ENCODE data around the gene SHQ1.

The SHQ1 gene

GRCh38 chr3:72763751-72764440, 84.3 kb downstream of the SHQ1 start:
- Histone ChIP-seq H3K36me3 (ENCODE audit: insufficient read depth, low read length) (peaks cover 5% of the 10 kb centered on the region), H3K4me3 (ENCODE audit: low read length) (no peak overlapping the region), H3K4me2 (ENCODE audit: low read length) (no peak overlapping the region), H3K27me3 (ENCODE audit: control insufficient read depth, insufficient read depth, low read length) (no peaks in the 10 kb centered on the region), H3K9ac (ENCODE audit: low read depth, low read length) (no peak overlapping the region), H3K4me1 (ENCODE audit: control insufficient read depth, insufficient read depth, low read length) (no peaks in the 10 kb centered on the region), H3K9me3 (replicated peaks; ENCODE audit: low read length) (no peaks in the 10 kb centered on the region)

- peaks cover under 1% of the 10 kb centered on the region for H3K36me3 ChIP-seq (ENCODE audit: insufficient read depth, low read length)
- no peaks in the 10 kb centered on the region for H3K9me3 ChIP-seq (replicated peaks; ENCODE audit: low read length)
- no peaks in the 10 kb centered on the region for H3K4me1 ChIP-seq (ENCODE audit: control insufficient read depth, insufficient read depth, low read length)
- no peak overlapping the region for H3K4me2 ChIP-seq (ENCODE audit: low read length)
- no peak overlapping the region for H3K4me3 ChIP-seq (ENCODE audit: low read length)
- H3K9ac ChIP-seq (ENCODE audit: low read depth, low read length) = no peak overlapping the region
- no peaks in the 10 kb centered on the region for H3K27me3 ChIP-seq (ENCODE audit: control insufficient read depth, insufficient read depth, low read length)
Observed at GRCh38 chr3:72761410-72761809, 86.8 kb downstream of the SHQ1 start.

GRCh38 chr3:72760225-72760624, 88.0 kb downstream of the SHQ1 start:
- Histone ChIP-seq H3K9ac (ENCODE audit: low read depth, low read length) (no peak overlapping the region), H3K4me2 (ENCODE audit: low read length) (no peak overlapping the region), H3K4me3 (ENCODE audit: low read length) (no peak overlapping the region)

GRCh38 chr3:72756900-72757299, 91.3 kb downstream of the SHQ1 start:
- no peak overlapping the region for H3K4me3 ChIP-seq (ENCODE audit: low read length)
- no peaks in the 10 kb centered on the region for H3K9me3 ChIP-seq (replicated peaks; ENCODE audit: low read length)
- H3K4me1 ChIP-seq (ENCODE audit: control insufficient read depth, insufficient read depth, low read length) = no peaks in the 10 kb centered on the region
- no peak overlapping the region for H3K9ac ChIP-seq (ENCODE audit: low read depth, low read length)
- no peaks in the 10 kb centered on the region for H3K36me3 ChIP-seq (ENCODE audit: insufficient read depth, low read length)
- H3K27me3 ChIP-seq (ENCODE audit: control insufficient read depth, insufficient read depth, low read length) = no peaks in the 10 kb centered on the region
- H3K4me2 ChIP-seq (ENCODE audit: low read length) = no peak overlapping the region

More at GRCh38 chr3:72760225-72760624, 88.0 kb downstream of the SHQ1 start:
- Histone ChIP-seq H3K27me3 (ENCODE audit: control insufficient read depth, insufficient read depth, low read length) (no peaks in the 10 kb centered on the region), H3K4me1 (ENCODE audit: control insufficient read depth, insufficient read depth, low read length) (no peaks in the 10 kb centered on the region), H3K9me3 (replicated peaks; ENCODE audit: low read length) (no peaks in the 10 kb centered on the region), H3K36me3 (ENCODE audit: insufficient read depth, low read length) (no peaks in the 10 kb centered on the region)

GRCh38 chr3:72754582-72754981, 93.7 kb downstream of the SHQ1 start:
- no peak overlapping the region for H3K4me3 ChIP-seq (ENCODE audit: low read length)
- no peaks in the 10 kb centered on the region for H3K9me3 ChIP-seq (replicated peaks; ENCODE audit: low read length)
- H3K4me2 ChIP-seq (ENCODE audit: low read length) = no peak overlapping the region
- H3K36me3 ChIP-seq (ENCODE audit: insufficient read depth, low read length) = no peaks in the 10 kb centered on the region
- no peak overlapping the region for H3K9ac ChIP-seq (ENCODE audit: low read depth, low read length)
- no peaks in the 10 kb centered on the region for H3K27me3 ChIP-seq (ENCODE audit: control insufficient read depth, insufficient read depth, low read length)
- H3K4me1 ChIP-seq (ENCODE audit: control insufficient read depth, insufficient read depth, low read length) = no peaks in the 10 kb centered on the region

GRCh38 chr3:72753495-72753894, 94.8 kb downstream of the SHQ1 start:
- H3K4me1 ChIP-seq (ENCODE audit: control insufficient read depth, insufficient read depth, low read length) = no peaks in the 10 kb centered on the region

GRCh38 chr3:72750405-72750965, 97.8 kb downstream of the SHQ1 start:
- Histone ChIP-seq H3K4me2 (ENCODE audit: low read length) (no peak overlapping the region), H3K9me3 (replicated peaks; ENCODE audit: low read length) (no peaks in the 10 kb centered on the region), H3K27me3 (ENCODE audit: control insufficient read depth, insufficient read depth, low read length) (no peaks in the 10 kb centered on the region), H3K36me3 (ENCODE audit: insufficient read depth, low read length) (no peaks in the 10 kb centered on the region), H3K4me1 (ENCODE audit: control insufficient read depth, insufficient read depth, low read length) (no peaks in the 10 kb centered on the region), H3K4me3 (ENCODE audit: low read length) (no peak overlapping the region), H3K9ac (ENCODE audit: low read depth, low read length) (no peak overlapping the region)

More at GRCh38 chr3:72753495-72753894, 94.8 kb downstream of the SHQ1 start:
- no peaks in the 10 kb centered on the region for H3K36me3 ChIP-seq (ENCODE audit: insufficient read depth, low read length)
- no peak overlapping the region for H3K4me2 ChIP-seq (ENCODE audit: low read length)
- no peaks in the 10 kb centered on the region for H3K9me3 ChIP-seq (replicated peaks; ENCODE audit: low read length)
- H3K9ac ChIP-seq (ENCODE audit: low read depth, low read length) = no peak overlapping the region
- H3K27me3 ChIP-seq (ENCODE audit: control insufficient read depth, insufficient read depth, low read length) = no peaks in the 10 kb centered on the region
- no peak overlapping the region for H3K4me3 ChIP-seq (ENCODE audit: low read length)

GRCh38 chr3:72748659-72749058, 99.6 kb downstream of the SHQ1 start:
- Histone ChIP-seq H3K36me3 (ENCODE audit: insufficient read depth, low read length) (no peaks in the 10 kb centered on the region), H3K4me3 (ENCODE audit: low read length) (no peak overlapping the region), H3K4me1 (ENCODE audit: control insufficient read depth, insufficient read depth, low read length) (no peaks in the 10 kb centered on the region), H3K9me3 (replicated peaks; ENCODE audit: low read length) (no peaks in the 10 kb centered on the region), H3K27me3 (ENCODE audit: control insufficient read depth, insufficient read depth, low read length) (no peaks in the 10 kb centered on the region), H3K9ac (ENCODE audit: low read depth, low read length) (no peak overlapping the region), H3K4me2 (ENCODE audit: low read length) (no peak overlapping the region)

GRCh38 chr3:72746430-72747411, 101.5 kb downstream of the SHQ1 start:
- Histone ChIP-seq H3K4me3 (ENCODE audit: low read length) (no peak overlapping the region), H3K27me3 (ENCODE audit: control insufficient read depth, insufficient read depth, low read length) (no peaks in the 10 kb centered on the region), H3K4me1 (ENCODE audit: control insufficient read depth, insufficient read depth, low read length) (no peaks in the 10 kb centered on the region), H3K36me3 (ENCODE audit: insufficient read depth, low read length) (no peaks in the 10 kb centered on the region), H3K9me3 (replicated peaks; ENCODE audit: low read length) (no peaks in the 10 kb centered on the region), H3K9ac (ENCODE audit: low read depth, low read length) (no peak overlapping the region), H3K4me2 (ENCODE audit: low read length) (no peak overlapping the region)

- H3K36me3 ChIP-seq (ENCODE audit: insufficient read depth, low read length) = no peaks in the 10 kb centered on the region
- no peak overlapping the region for H3K4me3 ChIP-seq (ENCODE audit: low read length)
- no peaks in the 10 kb centered on the region for H3K27me3 ChIP-seq (ENCODE audit: control insufficient read depth, insufficient read depth, low read length)
- H3K9ac ChIP-seq (ENCODE audit: low read depth, low read length) = no peak overlapping the region
- no peaks in the 10 kb centered on the region for H3K9me3 ChIP-seq (replicated peaks; ENCODE audit: low read length)
- no peak overlapping the region for H3K4me2 ChIP-seq (ENCODE audit: low read length)
- no peaks in the 10 kb centered on the region for H3K4me1 ChIP-seq (ENCODE audit: control insufficient read depth, insufficient read depth, low read length)
Observed at GRCh38 chr3:72745146-72745999, 102.9 kb downstream of the SHQ1 start.

GRCh38 chr3:72744330-72744729, 103.9 kb downstream of the SHQ1 start:
- Histone ChIP-seq H3K9me3 (replicated peaks; ENCODE audit: low read length) (no peaks in the 10 kb centered on the region), H3K4me1 (ENCODE audit: control insufficient read depth, insufficient read depth, low read length) (peaks cover 7% of the 10 kb centered on the region), H3K4me3 (ENCODE audit: low read length) (no peak overlapping the region), H3K27me3 (ENCODE audit: control insufficient read depth, insufficient read depth, low read length) (no peaks in the 10 kb centered on the region), H3K9ac (ENCODE audit: low read depth, low read length) (no peak overlapping the region), H3K4me2 (ENCODE audit: low read length) (no peak overlapping the region), H3K36me3 (ENCODE audit: insufficient read depth, low read length) (no peaks in the 10 kb centered on the region)

Data from skeletal muscle satellite cell (primary cell).